ENCODE measurements around the gene NDFIP1. TPM values are rescaled to one million over a fixed set of nuclear protein-coding genes. Genes with fewer than 3 reads are reported as not detected.

NDFIP1 gene
- total RNA-seq, 1 experiment from 2014 or later, result 37.8 TPM

GRCh38 chr5:142153674-142154448 lies 45.3 kb downstream of the NDFIP1 start:
- H3K27ac ChIP-seq (ENCODE audit: low read depth, low read length), result no peak overlapping the region
- BruUV-seq (replicated peaks), result no TSS peak
- no peak overlapping the region for H3K9ac ChIP-seq (ENCODE audit: low read length)
- CTCF ChIA-PET, result interaction anchor here (1.2 to 2.2 kb wide), 2 partner anchors 394 to 502 kb away, joined by 3 to 9 read pairs; no protein-coding TSS in a partner anchor
- RAD21 ChIA-PET (ENCODE audit: low non-redundant PET in 1 of 2, low total read pairs in 2 of 2, uncharacterized antibody in 2 of 2, unreplicated experiment in 2 of 2), result no interaction called here
- no peaks in the 10 kb centered on the region for H3K9me2 ChIP-seq (ENCODE audit: insufficient read depth)
- peaks cover 2 to 10% of the 10 kb centered on the region in 2 experiments; a peak in 2 of 4 replicates for H3K4me1 ChIP-seq (ENCODE audit: control insufficient read depth in 1 of 2, insufficient read depth in 2 of 2, low read length in 2 of 2)
- POLR2A ChIA-PET, result interaction anchor here (0.7 kb wide), 1 partner anchor 209 kb away, joined by 3 read pairs; no protein-coding TSS in a partner anchor
- DNase-seq (ENCODE audit: low read depth, low spot score) (no peak), ATAC-seq (no peak)
- H4K20me1 ChIP-seq (ENCODE audit: insufficient read depth), result no peaks in the 10 kb centered on the region
- no peak overlapping the region for H2AFZ ChIP-seq (ENCODE audit: low read depth, low read length, poor library complexity, severe bottlenecking)
- H3K27me3 ChIP-seq (ENCODE audit: insufficient read depth, low read length), result no peaks in the 10 kb centered on the region
- no peaks in the 10 kb centered on the region for H3K79me2 ChIP-seq (ENCODE audit: insufficient read depth, low read length)
- no peak overlapping the region for H3K4me2 ChIP-seq (ENCODE audit: low read length)
- H3K36me3 ChIP-seq (ENCODE audit: control insufficient read depth in 1 of 2, insufficient read depth in 2 of 2, low read length in 2 of 2), result no peaks in the 10 kb centered on the region
- H3K4me3 ChIP-seq (replicated peaks in 1 of 2; ENCODE audit: low read depth in 1 of 2, low read length in 2 of 2), result no peak overlapping the region
- TF ChIP-seq POLR2A (IDR thresholded peaks at IDR 0.05; ENCODE audit: borderline replicate concordance, extremely low read depth, insufficient read depth, insufficient read length) (no peak), SIN3A (IDR thresholded peaks at IDR 0.05; ENCODE audit: low read depth) (no peak), REST (IDR thresholded peaks at IDR 0.05; ENCODE audit: low read depth) (no peak), FOSL1 (IDR thresholded peaks at IDR 0.05; ENCODE audit: low read depth) (no peak), SP1 (IDR thresholded peaks at IDR 0.05; ENCODE audit: low read depth) (no peak), ATF3 (IDR thresholded peaks at IDR 0.05) (no peak), YY1 (IDR thresholded peaks at IDR 0.05; ENCODE audit: extremely low read depth, insufficient replicate concordance, low read depth, low read length) (no peak), ZFX (IDR thresholded peaks at IDR 0.05) (no peak), ZNF274 (IDR thresholded peaks at IDR 0.05; ENCODE audit: low read depth, low read length) (no peak), ELF1 (IDR thresholded peaks at IDR 0.05; ENCODE audit: borderline replicate concordance, low read depth) (no peak), POLR2AphosphoS5 (IDR thresholded peaks at IDR 0.05; ENCODE audit: low read depth, low read length) (no peak), ZBTB33 (IDR thresholded peaks at IDR 0.05; ENCODE audit: extremely low read depth, insufficient replicate concordance, low read length) (no peak), EGR1 (IDR thresholded peaks at IDR 0.05; ENCODE audit: low read depth) (no peak), EZH2 (IDR thresholded peaks at IDR 0.05) (no peak), CBX3 (IDR thresholded peaks at IDR 0.05; ENCODE audit: low read depth) (no peak), RAD21 (IDR thresholded peaks at IDR 0.05; ENCODE audit: low read depth) (no peak), EZH2phosphoT487 (IDR thresholded peaks at IDR 0.05; ENCODE audit: borderline replicate concordance) (no peak), CEBPB (IDR thresholded peaks at IDR 0.05; ENCODE audit: low read depth) (no peak), CTCF (IDR thresholded peaks at IDR 0.05 in 2 of 3, conservative IDR thresholded peaks at IDR 0.05 in 1 of 3; ENCODE audit: borderline replicate concordance in 1 of 3, insufficient read depth in 1 of 3, low read depth in 2 of 3, low read length in 2 of 3) (no peak)
- no peaks in the 10 kb centered on the region for H3K9me3 ChIP-seq (ENCODE audit: control insufficient read depth in 1 of 2, insufficient read depth in 1 of 2, low read depth in 1 of 2, low read length in 2 of 2)
- intact Hi-C loops (cut with micrococcal nuclease), result loop anchor here (2.0 to 10.0 kb wide), 7 partner anchors 153 to 731 kb away; partner anchors contain the start of gene SPRY4

Measured in HCT116 (cell line).